Tongue (tissue), 2 donors: ENCODE results near the gene C12orf42. TPM values are rescaled to one million over a fixed set of nuclear protein-coding genes. Genes with fewer than 3 reads are reported as not detected.

ENCODE experiments used
- DNase-seq: peaks from one replicate; pipeline ENCODE4 v3.0.0-alpha.2; 2015
- total RNA-seq: library from RNA; depleted of rRNA; stranded (reverse); fragments of >200 nt; gene quantifications from one replicate; pipeline ENCODE4 v1.2.3, GENCODE V29; 2014

Gene C12orf42
- 0.72 TPM for total RNA-seq

DNA sequence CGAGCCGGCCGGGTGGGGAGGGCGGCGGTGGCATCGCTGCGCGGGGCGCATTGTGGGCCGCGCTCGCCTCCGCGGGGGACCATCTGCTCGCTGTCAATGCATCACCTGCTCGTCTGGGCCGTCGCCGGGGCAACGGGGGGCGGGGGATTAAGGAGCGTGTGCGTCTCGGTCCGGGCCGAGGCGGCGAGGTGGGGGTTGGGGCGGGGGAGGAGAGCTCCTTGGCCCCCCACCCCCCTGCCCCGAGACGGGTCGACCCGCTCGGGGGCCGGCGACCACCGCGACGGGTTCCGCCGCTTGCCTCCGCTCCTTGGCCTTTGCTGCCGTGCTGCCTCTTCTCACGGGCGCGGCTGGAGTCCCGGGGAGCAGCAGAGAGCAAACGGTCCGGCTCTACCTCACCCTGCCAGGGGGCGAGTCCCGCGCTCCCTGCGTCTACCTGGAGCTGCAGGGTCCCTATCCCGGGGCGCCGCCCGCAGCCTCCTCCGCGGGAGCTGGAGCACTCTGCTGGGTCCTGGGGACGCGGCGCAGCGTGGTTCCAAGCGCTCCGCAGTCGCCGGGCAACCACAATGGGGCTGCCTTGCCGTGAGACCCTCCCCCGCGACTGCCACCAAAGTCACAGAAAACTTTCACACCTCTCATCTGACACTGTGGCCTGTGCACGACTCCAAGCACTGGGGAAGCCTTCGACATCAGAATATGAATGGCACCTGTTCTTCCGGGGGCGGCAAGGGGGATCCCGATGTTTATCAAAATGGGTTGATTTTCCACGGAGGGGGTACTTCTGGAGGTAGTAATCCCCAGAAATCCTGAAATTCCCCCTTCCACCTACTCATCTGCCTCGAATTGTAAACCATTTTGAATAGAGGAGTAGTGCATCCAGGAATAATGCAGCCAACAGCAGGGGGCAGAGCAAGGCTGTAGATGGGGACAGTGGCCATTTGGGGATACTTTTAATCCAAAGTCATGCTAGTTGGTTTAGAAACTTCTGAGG lies at the start of gene C12orf42:
TSS of gene C12orf42 (minus strand) at position 500 of the 988 bp plus-strand sequence. CDS start 17,542 bp downstream, outside the sequence.
- DNase-seq: peak; percentile 63

DNA sequence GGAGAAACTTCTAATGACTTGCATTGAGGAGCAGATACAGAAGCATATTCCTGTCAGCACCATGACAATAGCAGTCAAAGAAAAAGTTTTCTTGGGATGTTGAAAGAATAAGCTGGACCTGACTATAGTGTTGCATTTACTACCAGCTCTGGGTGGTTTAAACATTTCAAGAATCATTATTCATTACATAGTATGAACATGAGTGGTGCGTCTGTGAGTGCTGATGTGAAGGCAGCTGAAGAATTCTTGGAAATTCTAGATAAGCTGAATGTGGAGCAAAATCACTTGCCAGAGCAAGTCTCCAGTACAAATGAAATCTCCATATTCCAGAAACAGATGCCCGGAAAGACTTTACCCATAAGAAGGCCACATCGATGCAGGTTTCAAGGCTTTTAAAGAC lies 46.3 kb upstream of the C12orf42 start:
- no peak for DNase-seq

DNA sequence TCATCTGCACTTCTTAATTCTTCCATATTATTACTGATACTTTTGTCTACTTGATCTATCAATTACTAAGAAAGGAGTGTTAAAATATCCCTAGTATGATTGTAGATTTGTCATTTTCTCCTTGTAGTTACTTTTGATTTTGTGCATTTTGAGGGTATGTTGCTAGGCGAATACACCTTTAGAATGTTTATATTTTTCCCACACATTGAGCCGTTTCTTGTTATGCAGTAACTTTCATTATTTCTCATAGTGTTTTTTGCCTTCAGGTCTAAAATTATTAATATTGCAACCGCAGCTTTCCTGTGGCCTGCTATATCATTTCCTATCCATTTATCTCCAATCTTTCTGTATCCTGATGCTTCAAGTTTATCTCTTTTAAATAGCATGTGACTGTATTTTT lies 44.6 kb upstream of the C12orf42 start:
- no peak for DNase-seq

DNA sequence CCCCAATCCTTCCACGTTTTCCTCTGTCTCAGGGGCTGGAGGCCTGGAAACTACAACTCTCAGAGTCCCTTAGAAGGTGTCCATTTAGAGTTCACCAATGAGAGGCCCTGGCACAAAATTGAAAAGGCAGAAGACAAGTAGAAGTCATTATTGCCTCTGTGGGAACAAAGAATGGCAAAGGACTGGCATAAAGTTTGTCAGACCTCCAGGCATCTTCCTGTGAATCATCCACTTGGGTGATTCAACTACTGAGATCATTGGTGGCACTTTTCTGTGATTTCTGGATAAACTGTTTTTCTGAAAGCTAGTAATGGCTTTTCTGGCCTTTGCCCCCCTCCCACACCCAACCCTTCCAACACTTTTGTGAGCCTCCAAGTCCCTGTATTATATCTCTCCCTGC lies 42.6 kb upstream of the C12orf42 start:
- no peak for DNase-seq

DNA sequence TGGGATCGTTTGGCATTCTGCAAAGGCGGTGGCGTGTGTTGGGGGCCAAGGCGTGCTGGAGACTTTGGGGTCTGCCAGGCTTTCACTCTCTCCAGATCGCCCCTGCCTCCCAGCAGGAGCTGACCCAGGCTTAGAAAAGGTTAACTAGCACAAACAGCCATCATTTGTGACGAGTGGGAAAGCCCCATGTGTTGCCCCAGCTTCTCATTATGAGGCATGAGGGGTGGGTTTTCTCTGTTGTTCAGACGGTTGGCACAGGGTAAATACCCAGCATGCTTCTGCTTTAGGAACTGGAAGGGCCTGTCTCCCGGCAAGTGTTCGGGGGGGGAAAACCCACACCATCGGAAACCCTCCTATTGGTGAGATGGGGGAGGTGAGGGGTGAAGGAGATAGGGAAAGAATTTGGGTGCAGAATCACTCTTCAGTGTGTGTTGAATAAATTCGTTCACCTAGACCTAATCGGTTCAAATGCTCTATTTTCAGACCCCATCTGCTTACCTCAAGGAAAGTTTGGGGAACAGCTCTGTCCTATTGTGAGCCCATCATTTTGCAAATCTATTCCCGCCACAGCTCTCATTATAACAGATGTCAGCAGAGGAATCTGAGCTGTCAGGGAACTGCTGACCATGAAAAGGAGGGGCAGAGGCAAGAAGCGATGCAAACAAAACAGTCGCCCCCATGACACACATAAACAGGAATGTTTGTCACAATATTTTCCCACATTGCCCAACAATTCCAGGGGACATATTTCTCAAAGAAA lies 34.7 kb upstream of the C12orf42 start:
- no peak for DNase-seq

DNA sequence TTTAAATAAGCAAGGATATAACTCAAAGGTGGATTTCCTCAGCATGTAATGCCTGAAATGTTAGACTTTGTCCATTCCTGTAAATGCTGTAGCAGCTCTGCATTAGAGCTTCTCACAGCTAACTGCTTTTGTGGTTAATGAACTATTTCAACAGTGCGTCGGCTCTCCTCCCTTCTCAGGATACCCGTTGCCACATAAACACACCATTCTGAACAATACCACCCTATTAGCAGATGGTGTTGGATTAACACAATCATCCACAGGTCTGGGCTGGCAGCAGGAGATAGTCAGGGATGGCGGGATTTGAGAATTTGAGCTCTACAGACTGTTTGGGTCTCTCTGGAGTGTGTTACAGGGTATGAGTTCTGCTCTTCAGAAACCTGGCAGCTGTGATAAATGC lies 33.5 kb upstream of the C12orf42 start:
- DNase-seq: no peak

DNA sequence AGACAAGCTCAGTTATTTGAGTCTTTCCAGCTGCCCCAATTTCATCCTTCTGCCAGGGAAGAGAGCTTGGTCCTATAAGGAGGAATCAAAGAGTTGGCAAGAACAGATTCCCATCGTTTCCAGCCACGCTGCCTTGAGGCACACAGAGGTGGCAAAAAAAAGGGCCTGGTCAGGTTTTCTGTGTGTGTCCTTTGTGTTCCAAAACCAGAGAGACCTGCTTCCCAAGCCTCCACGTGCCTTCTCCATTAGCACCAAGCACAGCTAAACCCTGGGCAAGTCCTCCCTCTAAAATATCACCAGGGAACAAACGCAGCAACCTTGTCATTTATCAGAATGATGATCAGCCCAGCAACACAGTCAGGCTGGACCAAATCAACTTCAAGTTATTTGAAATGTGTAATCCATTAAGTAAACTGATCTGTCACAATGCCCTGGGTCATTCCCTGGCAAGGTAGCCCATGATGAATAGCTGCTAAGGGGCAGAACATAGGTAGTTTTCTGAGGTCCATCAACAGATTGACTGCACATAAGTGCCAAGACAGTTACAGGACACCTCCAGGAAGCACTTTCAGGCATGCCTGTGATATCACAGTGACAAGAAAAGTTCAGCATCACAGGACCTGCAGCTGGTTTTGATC lies 28.6 kb upstream of the C12orf42 start:
- DNase-seq: no peak

DNA sequence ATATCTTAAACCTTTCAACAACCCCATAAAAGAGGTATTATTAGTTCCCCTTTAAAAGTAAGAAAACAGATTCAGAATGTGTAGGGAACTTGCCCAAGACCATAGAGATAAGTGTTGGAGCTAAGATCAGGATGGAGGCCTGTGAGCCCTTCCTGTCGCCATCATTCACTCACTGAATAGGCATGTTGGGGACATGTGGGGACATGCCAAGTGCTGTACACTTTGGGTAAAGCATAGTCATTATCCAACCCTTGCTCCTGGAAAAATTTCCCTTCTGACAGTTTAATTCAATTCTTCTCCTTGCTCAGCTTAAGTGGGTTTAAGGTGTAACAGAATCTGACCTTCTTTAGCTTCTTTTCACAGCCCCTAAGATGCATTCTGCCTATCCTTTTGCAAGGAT lies 28.0 kb upstream of the C12orf42 start:
- no peak for DNase-seq

DNA sequence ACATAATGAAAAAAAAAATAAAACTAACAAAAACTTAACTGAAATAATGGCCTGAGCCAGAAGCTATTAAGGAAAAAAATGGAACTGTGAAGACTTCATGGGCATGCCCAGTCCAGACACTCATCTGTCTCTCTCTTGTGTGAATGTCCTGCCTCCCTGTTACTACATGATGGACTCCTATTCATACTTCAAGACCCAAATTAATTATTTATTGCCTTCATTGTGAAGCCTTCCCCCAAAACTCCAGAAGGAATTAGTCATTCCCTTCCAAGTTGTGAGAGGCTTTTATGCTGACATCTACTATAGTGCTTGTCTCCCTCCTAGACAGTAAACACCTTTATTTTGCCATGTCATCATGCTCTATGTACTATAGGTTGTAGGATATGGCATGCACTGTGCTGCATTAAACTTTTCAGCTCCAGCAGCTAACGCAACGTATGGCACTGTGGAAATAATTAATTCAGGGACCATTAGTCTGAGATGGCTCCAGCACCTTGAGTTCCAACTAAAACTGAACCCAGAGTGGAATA lies 25.0 kb upstream of the C12orf42 start:
- no peak for DNase-seq

DNA sequence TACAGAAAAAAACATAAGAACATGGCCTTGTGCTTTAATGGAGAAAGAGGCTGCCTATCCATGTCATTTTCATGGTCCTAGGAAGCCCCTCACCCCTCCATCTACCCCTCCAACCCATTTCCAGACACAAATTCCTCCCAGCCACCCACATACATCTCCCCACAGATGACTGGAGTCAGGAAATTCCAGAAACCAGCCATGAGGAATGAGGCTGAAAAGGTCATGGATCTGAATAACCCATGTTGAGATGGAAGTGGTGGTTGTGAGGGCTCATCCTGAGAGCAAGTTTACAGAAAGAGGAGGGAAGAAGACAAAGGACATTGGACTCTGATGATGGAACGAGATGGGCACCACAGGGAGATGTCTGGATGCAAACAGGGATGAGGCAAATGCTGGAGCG lies 23.9 kb upstream of the C12orf42 start:
- DNase-seq: no peak

DNA sequence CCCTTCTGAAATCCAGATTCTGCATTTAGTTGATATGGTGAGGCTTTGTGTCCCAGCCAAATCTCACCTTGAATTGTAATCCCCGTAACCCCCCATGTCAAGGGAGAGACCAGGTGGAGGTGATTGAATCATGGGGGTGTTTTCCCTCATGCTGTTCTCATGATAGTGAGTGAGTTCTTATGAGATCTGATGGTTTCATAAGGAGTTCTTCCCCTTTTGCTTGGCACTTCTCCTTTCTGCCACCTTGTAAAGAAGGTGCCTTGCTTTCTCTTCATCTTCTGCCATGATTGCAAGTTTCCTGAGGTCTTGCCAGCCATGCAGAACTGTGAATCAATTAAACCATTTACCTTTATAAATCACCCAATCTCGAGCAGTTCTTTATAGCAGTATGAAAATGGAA lies 23.1 kb upstream of the C12orf42 start:
- no peak for DNase-seq

DNA sequence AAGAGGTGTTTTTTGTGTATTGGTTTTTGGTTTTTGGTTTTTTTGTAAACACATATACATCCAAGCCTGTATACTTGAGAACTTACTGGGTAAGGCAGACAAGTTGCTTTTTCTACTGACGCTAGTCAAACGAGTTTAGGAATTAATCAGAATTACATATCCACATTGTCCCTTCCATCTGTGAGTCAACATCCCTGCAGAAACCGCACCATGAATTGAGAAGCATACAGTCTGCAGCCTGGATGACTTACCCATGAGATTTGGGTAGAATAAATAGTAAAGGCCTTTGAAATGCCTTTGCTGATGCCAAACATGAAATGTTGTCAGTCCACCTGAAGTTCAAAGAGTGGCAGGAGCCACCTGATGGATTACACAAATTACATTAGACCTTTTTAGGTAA lies 21.4 kb upstream of the C12orf42 start:
- no peak for DNase-seq

DNA sequence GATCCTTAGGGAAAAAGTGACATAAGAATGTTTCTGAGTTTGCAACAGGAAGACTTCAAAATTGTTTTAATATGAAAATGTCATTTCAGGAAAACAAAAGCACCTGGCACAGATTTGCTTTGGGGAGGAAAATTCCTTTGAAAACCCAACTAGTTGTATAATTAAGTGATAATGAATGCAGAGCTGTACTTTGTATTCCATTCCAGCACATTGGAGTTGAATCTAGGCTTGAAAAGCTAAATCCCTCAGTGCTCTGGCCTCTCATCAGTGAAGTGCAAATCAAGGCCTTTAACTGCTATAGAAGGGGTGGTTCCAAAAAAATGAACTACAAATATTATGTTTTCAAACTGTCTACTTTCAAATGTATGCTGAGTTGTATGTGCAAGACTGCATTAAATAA lies 19.6 kb upstream of the C12orf42 start:
- DNase-seq: no peak

DNA sequence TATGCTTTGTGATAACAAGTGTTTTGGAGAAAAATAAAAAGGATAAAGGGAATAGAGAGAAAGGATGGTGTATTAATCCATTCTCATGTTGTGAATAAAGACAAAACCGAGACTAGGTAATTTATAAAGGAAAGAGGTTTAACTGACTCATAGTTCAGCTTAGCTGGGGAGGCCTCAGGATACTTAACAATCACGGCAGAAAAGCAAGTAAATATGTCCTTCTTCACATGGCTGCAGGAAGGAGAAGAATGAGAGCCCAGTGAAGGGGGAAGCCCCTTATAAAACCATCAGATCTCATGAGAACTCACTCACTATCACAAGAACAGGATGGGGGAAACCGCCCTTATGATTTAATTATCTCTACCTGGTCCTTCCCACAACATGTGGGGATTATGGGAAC lies 18.1 kb upstream of the C12orf42 start:
- no peak for DNase-seq

DNA sequence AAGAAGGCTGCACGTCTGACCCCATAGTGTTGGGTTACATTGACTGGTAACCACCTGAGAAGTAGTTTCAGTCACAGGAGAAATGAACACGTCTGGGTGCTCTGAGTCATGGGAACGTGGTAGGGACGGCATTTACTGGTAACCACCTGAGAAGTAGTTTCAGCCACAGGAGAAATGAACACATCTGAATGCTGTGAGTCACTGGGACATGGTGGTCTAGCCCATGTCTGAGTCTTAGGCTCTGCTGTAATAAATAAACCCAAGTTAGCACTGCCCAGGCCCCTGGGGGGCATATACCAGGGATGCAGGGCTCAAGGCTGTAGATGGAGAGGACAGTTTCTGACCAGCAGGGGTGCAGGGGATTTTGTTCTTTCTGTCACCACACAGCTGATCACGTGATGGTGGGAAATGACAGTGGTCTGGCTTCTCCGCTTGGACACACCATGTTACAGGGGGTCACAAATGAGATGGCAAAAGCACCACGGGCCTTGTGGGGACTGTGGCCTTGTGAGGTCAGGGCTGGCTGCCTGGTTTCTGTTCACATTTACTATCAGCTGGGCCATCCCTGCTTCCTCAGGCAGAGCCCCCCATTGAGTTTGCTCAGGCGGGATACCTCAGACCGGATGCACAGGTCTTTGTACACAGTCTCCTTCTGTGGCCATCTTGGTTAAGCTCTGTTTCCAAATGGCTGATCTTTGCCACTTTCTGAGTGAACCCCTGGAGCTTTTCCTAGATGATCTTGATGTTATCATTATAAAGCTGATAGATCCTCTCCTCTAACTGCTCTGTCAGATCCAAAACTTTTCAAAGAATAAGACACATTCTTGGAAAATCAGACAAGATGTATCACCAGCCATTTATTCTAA lies 9.8 kb upstream of the C12orf42 start:
- no peak for DNase-seq

DNA sequence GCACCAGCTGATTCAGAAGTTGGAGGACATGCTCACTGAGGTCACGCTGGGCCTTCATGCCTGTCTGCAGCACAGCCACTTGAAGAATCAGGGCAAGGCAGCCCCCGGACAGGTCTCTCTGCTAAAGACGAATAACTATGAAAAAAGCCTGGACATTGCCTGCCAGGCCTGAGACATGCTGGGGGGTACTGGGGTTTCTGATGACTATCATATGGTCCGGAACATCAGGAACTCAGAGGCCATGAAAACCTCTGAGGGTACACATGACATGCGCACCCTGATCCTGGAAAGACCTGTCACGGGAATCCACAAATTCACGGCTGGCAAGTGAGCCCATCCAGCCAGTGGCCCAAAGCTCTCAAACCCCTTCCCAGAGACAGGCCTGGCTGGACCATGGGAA lies 8.8 kb upstream of the C12orf42 start:
- DNase-seq: no peak

DNA sequence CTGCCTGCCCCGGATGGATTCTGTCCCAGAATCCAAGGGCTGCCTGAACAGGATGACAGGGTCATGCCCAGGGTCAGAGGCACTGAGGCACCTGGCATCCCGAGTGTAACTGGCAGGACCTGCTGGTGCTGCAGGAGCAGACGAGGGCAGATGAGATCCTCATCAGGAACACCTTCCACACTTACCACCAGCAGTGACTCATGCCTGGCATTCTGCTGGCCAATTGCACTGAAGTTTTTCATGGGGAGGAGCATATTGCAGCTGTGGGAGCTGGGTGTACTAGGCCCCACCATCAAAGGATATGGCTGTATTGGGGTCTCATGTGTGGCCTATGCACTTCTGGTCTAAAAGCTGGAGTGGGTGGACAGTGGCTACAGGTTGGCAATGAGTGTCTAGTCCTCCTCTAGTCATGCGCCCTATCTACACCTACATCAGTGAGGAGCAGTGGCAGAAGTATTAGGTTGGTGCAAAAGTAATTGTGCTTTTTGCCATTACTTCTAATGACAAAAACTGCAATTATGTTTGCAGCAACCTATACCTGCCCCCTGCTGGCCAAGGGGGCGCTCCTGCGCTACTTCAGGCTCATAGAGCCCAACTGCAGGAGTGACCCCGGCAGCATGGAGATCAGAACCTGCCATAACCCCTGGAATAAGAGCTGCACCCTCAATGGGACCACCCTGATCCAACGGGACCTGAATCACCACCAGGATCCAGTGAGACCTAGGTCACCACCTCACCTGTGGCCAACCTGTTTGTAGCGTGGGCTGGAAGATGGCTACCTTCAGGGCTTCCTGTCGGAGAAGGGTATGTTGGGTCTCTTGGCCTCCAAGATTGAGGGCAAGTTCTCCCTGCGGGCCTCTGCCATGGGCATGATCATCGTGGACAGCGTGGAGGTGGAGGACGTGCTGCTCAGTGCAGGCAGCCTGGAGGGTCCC lies 8.0 kb upstream of the C12orf42 start:
- no peak for DNase-seq

DNA sequence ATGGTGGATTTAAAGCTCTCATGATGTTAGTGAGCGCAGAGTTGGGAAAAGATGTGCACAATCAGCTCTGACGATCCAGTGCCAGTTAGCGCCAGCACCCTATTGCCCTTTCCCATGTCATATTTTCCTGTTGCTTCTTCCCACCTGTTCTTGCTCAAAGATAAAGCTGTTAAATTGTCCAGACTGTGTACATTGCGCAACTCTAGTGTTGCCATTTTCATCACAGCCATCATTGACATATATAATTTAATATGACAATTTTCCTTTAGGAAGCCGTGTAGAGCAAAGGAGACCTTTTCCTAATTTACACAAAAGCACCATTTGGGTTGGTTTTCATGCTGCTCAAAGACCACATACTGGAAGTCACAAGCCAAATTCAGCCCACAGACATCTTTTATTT lies 5.7 kb upstream of the C12orf42 start:
- DNase-seq: no peak

DNA sequence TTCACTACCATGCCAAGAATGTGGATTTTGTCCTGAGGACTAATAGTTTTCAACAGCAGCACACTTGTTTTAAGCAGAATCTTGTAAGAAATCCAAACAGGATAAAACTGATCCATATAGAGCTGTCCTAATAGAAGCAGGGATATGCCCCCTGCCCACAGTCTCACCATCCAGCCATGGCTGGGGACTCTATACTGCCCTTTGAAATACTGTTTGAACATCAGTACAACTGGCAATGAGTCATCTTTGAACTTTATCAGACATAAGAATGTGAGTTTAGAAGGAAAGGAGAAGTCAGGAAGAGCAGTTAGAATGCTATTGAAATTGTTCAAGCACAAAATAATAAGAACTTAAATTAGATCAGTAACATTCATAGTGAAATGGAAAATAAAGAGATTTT lies 3.8 kb upstream of the C12orf42 start:
- DNase-seq: no peak

DNA sequence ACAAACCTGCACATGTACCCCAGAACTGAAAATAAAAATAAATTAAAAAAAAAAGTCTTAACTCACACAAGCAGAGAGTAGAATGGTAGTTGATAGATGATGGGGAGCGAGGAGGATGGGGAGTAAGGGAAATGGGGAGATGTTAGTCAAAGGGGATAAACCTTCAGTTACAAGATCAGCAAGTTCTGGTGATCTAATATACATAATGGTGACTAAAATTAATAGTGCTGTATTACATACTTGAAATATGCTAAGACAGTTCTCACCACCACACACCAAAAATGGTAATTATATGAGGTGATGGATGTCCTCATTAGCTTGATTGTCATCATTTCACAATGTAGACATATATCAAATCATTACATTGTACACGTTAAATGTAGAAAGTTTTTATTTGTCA lies 3.2 kb upstream of the C12orf42 start:
- DNase-seq: no peak
